Fibroblast of pulmonary artery (primary cell): ENCODE measurements around the gene SPRR3.

Source experiments
- DNase-seq: peaks from one replicate; pipeline ENCODE4 v3.0.0-alpha.2; 2010; ENCODE audit warnings: low read depth
- H3K4me3 ChIP-seq: replicated peaks from 2 replicates; pipeline ENCODE4 v1.5.1; 2011; ENCODE audit warnings: low read depth, mild to moderate bottlenecking, control low read depth, low read length, moderate library complexity
- CTCF ChIP-seq: IDR thresholded peaks from 2 replicates; pipeline ENCODE4 v1.5.1; 2011; ENCODE audit warnings: mild to moderate bottlenecking, control low read depth, low read length, inconsistent platforms; ENCODE audit errors: missing control alignments

Gene SPRR3

GRCh38 chr1:153040950-153041631 lies 39.5 kb downstream of the SPRR3 start, which contains the start of gene SPRR2D:
Gene SPRR2D (minus strand): TSS chr1:153041120. CDS start chr1:153040346, 774 bp downstream.
- no peak for DNase-seq
- H3K4me3 ChIP-seq, result no peak within 1 kb of the TSS
- TF ChIP-seq CTCF, result no peak

- H3K4me3 ChIP-seq, result no peak overlapping the region
- no peak for TF ChIP-seq CTCF
- no peak for DNase-seq
These were observed 47.7 kb downstream of the SPRR3 start for GRCh38 chr1:153049211-153049610.
